HG03354 (cell line): ENCODE measurements around the gene SURF4.
A peak's percentile ranks its signal among the peaks of the same experiment; 100 is the strongest.

Experiments used
- ATAC-seq: cut with Tn5 transposase; IDR thresholded peaks from one replicate; pipeline ENCODE4 v1.9.1; 2021; ENCODE audit warnings: mild to moderate bottlenecking; ENCODE audit not compliant: unreplicated experiment, poor library complexity, severe bottlenecking

SURF4 gene

DNA sequence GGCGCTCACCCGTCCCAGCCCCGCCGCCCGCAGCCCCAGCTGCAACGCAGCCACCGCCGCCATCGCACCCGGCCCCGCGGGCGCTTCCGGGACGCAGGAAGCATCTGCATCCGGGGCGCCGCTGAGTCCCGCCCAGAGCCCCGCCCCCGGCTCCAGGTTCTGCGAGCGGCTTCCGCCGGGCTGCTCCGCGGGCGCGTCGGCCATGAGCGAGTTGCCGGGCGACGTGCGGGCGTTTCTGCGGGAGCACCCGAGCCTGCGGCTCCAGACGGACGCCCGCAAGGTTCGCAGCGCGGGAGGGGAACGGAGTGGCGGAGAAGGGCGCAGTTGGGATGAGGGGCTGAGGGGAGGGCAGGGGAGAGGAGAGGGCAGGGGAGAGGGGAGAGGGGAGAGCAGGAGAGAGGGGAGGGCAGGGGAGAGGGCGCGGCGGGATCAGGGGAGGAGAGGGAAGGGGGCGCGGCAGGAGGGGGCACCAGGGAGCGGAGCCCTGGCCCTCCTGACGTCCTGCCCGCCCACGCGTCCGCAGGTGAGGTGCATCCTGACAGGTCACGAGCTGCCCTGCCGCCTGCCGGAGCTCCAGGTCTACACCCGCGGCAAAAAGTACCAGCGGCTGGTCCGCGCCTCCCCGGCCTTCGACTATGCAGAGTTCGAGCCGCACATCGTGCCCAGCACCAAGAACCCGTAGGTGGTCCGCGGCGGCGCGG is 19.3 kb downstream of the SURF4 start, which contains the start of the genes SURF1 and SURF2:
SURF1 (minus strand) TSS at position 97 of the 701 bp plus-strand sequence; CDS start at position 63, 34 bp downstream.
SURF2 (plus strand) TSS at position 160 of the 701 bp plus-strand sequence; CDS start at position 203, 43 bp downstream.
- ATAC-seq = peak; percentile 79

DNA sequence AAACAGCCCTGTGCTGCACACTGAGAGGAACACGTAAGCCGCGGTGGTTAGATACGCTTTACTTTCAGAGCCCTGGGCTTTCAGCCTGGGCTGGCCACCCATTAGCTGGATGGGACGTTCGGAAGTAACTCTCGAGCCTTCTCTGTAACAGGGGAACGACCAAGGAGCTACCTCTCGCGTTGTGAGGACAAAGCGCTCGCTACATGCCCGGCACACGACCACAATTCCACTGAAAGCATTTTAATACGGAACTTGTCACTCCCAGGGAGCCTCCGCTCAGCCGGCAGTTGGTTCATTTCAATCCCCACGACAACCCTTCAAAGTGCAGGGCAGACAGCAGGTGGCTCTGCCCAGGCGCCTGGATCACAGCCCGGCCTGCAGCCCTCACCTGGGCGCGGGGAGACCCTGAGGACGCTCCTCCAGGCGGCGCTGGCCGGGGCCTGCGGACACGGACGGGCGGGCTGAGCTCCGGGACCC is 19.9 kb downstream of the SURF4 start:
- ATAC-seq = peak; percentile 38

DNA sequence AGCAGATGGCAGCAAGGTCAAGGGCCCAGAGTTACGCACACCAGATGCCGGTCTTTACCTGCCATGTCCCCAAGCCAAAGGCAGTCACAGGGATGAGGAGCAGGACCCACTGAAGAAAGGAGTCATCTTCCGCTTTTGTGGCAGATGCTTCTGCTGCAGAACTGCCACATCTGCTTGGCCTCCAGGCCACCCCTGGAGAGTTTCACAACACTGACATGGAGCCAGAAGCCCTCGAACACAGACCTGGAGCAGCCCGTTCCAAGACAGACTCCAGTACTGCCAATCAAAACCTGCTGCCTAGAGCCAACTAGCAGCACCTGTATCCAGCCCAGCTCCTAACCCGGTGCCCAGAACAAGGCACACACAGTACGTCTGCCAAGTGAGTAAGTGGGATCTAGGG is 21.1 kb downstream of the SURF4 start:
- no peak for ATAC-seq

DNA sequence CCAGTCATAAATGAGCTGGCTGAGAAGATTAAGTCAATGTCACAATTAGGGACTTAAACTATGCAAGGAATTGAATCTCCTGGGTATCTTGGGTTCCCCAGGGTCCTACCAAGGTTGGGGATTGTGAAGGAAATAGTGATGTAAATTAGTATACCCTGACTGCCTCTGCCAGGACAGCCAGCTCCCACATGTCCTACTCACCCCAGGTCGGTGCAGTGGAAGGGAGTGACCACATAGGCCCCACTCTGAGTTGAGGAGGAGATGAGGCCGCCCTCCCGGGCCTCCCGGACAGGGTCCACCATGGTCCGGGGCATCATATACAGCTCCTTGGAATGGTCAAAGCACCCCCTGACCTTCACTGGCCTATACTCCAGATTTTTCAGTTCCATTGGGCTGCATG is 22.3 kb downstream of the SURF4 start:
- no peak for ATAC-seq

DNA sequence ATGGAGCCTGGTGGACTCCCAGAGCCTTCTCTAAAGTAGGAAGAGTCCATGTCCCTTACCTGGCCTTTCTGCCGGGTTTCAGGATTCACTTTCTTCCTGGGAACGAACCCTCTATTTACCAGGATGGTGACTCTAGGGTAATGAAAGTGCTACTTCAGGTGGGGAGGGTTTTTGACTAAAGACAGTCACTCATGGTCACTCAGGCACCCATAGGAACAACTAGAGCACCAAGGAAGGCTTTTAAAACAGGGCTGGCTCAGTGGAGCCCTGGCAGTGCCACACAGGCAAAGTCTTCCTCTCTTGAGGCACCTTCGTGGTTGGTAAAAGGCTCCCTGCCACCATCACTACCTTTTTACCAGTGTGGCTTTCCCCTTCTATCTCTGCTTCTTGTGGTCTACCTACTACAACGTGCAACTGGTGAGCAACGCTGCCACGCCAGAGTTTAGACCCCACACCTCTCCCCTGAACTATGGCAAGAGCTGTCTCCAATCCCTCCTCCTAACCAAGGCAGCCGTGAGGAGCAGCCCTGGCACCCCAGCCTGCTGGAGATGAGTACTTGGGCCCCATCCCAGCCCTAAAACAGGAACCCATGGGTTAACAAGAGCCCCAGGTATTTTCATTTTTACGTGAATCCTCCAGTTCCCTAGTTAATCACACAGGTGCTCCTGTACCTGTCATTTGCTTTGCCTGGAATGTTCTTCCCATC is 23.1 kb downstream of the SURF4 start:
- ATAC-seq = no peak

DNA sequence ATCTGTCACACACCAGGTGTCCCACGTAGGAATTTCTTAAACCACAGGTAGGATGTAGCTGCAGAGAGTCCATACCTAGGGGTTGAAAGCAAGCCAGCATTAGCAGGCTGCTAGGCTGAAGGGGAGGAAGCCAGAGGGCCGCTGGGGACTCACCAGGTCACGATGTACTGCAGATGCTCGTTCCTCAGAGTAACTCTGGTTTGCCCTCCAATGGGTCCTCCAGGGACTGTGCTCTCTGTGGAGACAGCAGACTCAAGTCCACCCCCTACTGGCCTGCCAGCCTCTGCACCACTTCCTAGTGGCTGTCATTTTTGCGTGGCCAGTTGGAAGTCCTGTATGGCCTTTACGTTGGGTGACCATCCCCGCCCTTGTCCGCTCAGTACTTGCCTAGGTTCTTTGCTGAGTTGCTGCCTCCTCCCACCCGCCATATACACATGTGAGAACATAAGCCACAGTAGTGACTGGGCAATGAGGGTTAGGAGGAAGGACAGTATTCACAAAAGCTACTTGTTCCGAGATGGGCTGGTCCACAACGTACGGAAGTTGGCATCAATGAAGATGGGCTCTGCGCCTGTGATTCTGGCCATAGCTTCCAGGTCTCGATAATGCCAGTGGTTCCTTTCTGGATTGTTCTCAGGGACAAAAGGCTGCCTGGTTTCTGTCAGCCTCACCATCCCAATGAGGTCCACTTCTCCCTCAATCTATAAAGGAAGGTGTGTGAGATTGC is 23.8 kb downstream of the SURF4 start:
- ATAC-seq = no peak

DNA sequence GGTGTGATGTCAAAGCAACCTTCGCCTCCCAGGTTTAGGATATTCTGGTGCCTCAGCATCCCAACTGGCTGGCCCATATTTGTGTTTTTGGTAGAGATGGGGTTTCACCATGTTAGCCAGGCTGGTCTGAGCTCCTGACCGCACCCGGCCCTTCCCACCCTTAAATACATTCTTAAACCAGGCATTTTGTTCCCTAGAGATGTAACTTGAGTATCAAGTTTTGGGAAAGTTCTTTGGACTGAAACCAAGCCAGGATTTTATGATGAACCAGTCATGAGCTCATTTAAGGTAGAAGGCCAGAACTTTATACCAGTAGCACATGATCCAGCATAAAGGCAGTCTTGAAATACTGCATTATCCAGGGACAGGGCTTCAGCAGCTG is 24.3 kb downstream of the SURF4 start:
- no peak for ATAC-seq

DNA sequence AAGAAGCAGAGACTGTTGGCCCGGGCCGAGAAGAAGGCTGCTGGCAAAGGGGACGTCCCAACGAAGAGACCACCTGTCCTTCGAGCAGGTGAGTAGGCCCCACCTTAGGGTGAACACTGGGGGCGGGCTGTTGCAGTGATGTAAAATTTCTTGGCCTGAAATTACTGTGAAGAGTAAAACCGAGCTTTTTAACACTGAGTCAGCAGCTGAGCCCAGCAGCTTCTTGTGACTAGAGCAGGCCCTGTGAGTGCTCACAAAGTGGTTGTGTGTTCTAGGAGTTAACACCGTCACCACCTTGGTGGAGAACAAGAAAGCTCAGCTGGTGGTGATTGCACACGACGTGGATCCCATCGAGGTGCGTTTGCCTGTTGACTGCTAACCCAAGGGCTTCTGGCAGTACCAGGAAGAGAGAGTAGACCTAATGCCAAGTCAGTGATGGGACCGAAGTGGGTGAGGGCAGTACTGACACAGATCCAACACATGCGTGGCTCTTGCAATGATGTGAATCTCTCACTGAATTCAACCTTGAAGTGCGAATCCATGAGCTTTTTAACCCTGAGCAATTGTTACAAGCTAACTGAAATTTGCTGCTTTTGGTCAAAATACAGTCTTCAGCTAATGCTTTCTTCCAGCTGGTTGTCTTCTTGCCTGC is 25.8 kb downstream of the SURF4 start:
- no peak for ATAC-seq

DNA sequence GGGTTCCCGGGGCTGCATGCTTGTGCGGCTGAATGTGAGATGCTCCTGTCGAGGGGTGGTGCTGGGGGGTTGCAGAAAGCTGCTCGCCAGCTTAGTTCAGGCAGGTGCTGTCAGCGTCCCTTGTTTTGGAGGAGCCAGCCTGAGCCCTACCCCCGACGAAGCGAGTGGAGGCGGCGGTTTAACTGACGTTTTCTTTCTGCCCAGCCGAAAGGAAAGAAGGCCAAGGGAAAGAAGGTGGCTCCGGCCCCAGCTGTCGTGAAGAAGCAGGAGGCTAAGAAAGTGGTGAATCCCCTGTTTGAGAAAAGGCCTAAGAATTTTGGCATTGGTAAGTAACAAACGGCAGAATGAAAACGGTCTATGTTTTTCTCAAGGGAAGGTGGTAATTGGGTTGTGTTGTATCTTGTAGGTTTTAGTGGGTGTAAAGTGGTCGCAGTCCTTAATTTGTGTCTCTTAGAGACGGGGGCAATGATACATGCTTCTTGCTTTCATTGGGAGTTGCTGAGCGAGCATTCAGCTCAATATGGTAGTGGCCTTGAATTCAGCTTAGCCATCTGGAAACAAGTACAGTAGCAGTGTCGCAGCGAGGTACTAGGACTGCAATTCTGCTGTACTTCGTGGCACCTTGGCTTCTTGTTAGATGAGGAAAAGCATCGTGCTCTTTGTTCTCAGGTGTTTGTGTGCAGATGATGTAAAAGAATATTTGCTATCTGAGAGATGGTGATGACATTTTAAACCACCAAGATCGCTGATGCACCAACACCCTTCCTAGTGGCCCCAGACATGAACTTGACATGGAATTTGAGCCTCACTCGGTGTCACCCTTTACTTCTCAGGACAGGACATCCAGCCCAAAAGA is 26.9 kb downstream of the SURF4 start:
- ATAC-seq = no peak

DNA sequence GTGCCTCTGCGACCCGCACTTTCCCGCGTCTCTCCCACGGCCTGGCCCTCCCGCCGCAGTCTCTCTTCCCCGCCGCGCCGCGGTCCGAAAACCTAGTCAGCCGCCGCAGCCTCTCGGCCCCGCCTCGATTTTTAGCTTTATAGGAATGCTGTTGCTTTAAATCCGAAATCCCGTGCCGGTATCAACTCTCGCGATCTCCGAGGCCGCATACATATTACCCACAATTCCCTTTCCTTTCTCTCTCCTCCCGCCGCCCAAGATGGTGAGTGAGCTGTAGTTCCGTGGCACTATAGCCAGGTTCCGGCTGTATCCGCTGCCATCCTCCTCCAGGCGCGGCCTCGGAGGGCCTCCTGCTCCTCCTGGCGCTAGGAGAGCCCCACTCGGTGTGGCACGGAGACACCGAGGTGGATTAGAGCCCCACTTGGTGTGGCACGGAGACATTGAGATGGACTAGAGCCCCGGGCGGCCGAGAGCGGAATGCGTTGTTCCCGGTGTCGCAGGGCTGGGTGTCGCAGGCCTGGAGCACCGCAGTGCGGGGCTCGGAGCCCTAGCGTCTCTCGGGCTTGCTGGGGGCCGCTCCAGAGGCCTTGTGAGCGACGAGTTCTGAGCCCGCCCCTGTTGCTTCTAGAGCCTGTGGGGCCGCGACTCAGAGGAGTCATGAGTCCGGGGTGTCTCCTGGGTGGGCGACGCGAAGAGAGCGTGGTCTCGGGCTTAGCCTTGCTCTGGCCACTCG is 27.7 kb downstream of the SURF4 start, which contains the start of the genes MED22 and RPL7A:
MED22 (minus strand) TSS at position 147 of the 733 bp plus-strand sequence. CDS start 1,469 bp downstream, outside the sequence.
RPL7A (plus strand) TSS at position 234 of the 733 bp plus-strand sequence; CDS start at position 260, 26 bp downstream.
- ATAC-seq = peak; percentile 84

DNA sequence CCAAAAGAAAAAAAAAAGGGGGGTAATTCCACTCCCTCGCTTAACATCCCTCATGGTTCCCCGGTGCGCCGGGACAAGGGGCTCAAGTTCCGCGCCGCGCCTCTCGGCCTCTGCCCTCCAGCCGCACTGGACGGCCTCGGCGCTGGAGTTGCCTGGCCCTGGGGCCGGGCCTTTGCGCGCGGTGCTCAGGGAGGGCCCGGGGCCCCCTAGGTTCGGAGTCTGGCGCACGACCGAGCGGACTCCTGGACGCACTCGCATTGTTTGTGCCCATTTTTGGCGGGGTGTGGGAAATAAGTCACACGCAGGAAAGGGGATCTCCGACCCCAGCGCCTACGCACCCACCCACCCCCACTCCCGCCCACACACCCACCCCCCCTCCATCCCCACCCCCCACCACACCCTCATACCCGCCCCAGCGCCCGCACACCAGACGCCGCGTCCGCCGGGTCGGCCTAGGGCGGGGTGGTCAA is 28.3 kb downstream of the SURF4 start:
- ATAC-seq = peak; percentile 36

DNA sequence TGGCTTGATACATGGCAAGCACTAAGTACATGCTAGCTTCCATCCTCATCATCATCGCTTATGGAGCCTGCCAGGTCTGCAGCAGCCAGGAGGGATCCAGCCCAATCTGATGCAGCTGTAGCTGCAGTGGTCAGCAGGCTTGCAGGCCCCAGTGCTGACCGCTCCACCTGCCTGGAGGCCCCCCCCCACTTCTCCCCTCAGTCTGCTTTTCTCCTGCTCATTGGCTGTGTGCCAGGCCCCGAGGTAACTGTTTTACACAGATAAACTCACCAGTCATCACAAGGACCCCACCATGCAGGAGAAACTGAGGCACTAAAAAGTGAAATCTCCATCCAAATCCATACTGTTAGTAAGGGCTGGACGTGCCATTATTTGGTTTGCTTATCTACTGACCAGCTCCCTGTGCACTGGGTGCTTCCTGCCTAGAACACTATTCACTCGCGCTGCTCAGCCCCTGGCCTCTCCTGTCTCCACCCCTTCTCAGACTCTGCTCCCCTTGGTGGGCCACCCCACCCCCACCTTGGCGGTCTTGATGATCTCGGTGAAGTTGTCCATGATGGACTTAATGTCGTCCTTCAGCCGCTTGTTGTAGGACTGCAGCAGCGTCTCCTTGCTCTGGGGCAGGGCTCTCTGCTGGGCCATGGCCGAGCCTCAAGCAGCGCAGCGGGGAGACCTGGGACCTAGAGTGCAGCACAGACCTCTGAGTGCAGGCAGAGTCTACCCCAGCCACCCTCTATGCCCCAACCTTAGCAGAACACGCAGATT is 29.7 kb downstream of the SURF4 start:
- no peak for ATAC-seq

DNA sequence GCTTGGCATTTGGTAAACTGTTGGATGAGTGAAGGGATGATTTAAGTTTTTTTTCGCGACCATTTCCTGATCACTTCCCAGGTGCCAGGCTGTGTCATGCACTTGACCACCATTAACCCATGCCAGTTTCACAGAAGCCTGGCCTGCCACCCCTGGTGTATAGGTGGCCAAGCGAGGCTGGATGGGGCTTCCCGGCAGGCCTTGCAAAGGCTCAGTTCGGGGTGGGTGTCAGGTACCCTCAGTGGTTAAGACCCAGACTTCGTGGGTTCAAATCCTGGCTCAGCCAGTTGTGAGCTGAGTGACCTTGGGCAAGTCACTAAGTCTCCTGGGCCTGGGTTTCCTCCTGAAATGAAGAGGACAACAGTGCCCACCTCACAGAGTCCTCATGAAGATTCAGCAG is 30.3 kb downstream of the SURF4 start:
- no peak for ATAC-seq

DNA sequence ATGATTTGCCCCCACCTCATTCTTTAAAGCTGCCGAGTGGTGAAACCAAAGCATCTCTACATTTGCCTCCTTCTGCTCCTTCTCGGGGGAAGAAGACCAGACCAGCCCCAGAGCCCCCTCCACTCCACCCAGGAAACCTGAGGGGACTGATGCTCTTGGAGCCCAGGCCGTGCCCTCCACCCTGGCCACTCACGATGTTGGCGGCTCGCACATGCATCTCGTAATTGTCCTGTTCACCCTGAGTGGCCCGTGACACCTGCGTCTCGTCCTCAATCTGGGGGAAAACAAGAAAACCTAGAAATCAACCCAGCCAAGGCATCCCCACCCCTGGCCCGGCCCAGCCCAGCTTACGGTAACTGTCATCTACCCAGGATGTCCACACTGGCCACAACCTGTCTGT is 30.9 kb downstream of the SURF4 start:
- no peak for ATAC-seq

DNA sequence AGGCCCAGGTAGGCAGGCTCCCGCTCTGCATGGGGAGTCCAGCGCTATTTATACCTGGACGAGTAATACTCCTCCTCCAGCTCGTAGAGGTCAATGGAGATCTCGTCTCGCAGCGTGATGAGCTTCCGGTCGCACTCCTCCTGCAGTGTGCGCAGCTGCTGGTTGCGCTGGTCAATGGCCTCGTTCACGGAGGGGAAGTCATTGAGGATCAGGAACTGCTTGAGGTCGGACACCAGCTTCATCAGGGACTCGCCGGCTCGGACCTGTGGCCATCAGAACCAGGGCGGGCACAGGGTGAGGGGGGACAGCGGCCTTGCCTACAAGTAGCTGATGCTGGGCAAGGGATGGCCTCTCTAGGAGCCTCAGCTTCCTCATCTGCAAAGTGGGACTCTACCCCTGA is 31.8 kb downstream of the SURF4 start:
- ATAC-seq = no peak

DNA sequence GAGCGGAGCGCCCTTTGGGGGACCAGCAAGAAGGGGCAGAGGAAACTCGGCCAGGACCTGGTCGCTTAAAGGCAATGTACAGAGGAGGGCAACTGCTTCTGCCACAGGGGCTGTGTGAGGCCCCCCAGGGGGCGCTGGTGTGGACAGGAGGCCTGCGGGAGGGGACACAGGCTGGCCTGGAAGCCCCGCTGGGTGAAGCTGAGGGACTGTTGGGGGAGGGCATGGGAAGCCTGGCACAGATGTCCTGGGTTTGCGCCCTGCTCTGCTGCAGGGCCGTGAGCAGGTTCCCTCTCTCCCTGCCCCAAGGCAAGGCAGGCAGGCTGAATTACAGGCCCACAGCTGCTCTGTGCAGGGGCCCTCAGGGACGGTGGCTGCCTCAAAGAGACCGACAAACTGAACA is 33.3 kb downstream of the SURF4 start:
- no peak for ATAC-seq

DNA sequence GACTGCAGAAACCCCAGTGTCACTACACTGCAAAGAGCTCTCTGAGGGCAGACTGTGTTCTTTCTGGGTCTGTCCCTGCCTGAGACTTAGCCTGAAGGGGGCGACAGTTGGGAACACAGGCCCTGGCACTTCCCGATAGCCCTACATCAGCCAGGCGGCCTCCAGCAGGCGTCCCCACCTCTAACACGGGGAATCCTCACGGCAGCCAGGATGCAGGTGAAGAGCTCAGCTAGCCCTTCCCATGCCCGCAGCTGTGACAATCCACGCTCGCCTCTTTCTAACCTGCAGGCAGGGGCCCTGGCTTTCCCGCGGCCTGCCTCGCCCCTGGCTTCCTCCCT is 33.8 kb downstream of the SURF4 start:
- ATAC-seq = no peak
